HepG2 (cell line): ENCODE measurements around the gene RNU2-63P. TPM values are rescaled to one million over a fixed set of nuclear protein-coding genes. Genes with fewer than 3 reads are reported as not detected.

Experiments
- ATAD3A ChIP-seq: sonication (generic); formaldehyde crosslinking; IDR thresholded peaks from 2 replicates; pipeline ENCODE4 v1.4.0; 2020; ENCODE audit warnings: missing genetic modification reagents
- KDM2A ChIP-seq: sonication (generic); formaldehyde crosslinking; IDR thresholded peaks from 2 replicates; pipeline ENCODE4 v1.4.0; 2020; ENCODE audit warnings: low read depth, missing genetic modification reagents, borderline replicate concordance
- NFKBIZ ChIP-seq: IDR thresholded peaks from 2 replicates; pipeline ENCODE4 v1.6.1; 2018; ENCODE audit warnings: missing genetic modification reagents, missing compliant biosample characterization
- NR2C2 ChIP-seq: sonication (generic); formaldehyde crosslinking; IDR thresholded peaks from 2 replicates; pipeline ENCODE4 v1.4.0; 2020; ENCODE audit warnings: missing genetic modification reagents, mild to moderate bottlenecking, moderate library complexity, borderline replicate concordance
- NR2F6 ChIP-seq, 2 experiments: IDR thresholded peaks; 2 replicates each; pipeline ENCODE4 v1.6.1; 2016; ENCODE audit warnings: antibody characterized with exemption in 1 of 2, mild to moderate bottlenecking in 1 of 2
- PRPF4 ChIP-seq: fragments of 200-400 bp; formaldehyde crosslinking; IDR thresholded peaks from 2 replicates; pipeline ENCODE4 v1.6.1; 2016; ENCODE audit warnings: low read length, low read depth; ENCODE audit not compliant: poor library complexity, severe bottlenecking
- RXRA ChIP-seq: sonication (generic); formaldehyde crosslinking; IDR thresholded peaks from 2 replicates; pipeline ENCODE4 v1.5.1; 2020; ENCODE audit warnings: missing genetic modification reagents
- TBL1XR1 ChIP-seq: fragments of 150-350 bp; IDR thresholded peaks from 2 replicates; pipeline ENCODE4 v1.6.1; 2014; ENCODE audit warnings: borderline replicate concordance, low read length; ENCODE audit not compliant: partially characterized antibody
- TCF12 ChIP-seq, 2 experiments: fragments of 450-650 bp in 1 of 2; sonication (generic) in 1 of 2; formaldehyde crosslinking in 1 of 2; IDR thresholded peaks; 2 replicates each; pipeline versions ENCODE4 v1.6.1 to v1.8.0; 2017 to 2022; ENCODE audit warnings: antibody characterized with exemption in 1 of 2, mild to moderate bottlenecking in 1 of 2, missing genetic modification reagents in 1 of 2, moderate library complexity in 1 of 2
- THAP7 ChIP-seq: sonication (generic); formaldehyde crosslinking; IDR thresholded peaks from 2 replicates; pipeline ENCODE4 v1.8.1; 2023; ENCODE audit warnings: mild to moderate bottlenecking, missing genetic modification reagents
- ZNF232 ChIP-seq: sonication (generic); formaldehyde crosslinking; IDR thresholded peaks from 2 replicates; pipeline ENCODE4 v1.4.0; 2020; ENCODE audit warnings: missing genetic modification reagents, borderline replicate concordance
- ZNF3 ChIP-seq: IDR thresholded peaks from 2 replicates; pipeline ENCODE4 v1.7.0; 2017; ENCODE audit warnings: inconsistent platforms
- ZNF577 ChIP-seq: sonication (generic); formaldehyde crosslinking; IDR thresholded peaks from 2 replicates; pipeline ENCODE4 v1.4.0; 2020; ENCODE audit warnings: mild to moderate bottlenecking, low read depth, missing genetic modification reagents, borderline replicate concordance
- ZNF607 ChIP-seq: sonication (generic); formaldehyde crosslinking; IDR thresholded peaks from 2 replicates; pipeline ENCODE4 v1.5.1; 2020; ENCODE audit warnings: missing genetic modification reagents, mild to moderate bottlenecking, borderline replicate concordance
- polyA plus RNA-seq, 8 experiments: library from polyadenylated mRNA; depleted of rRNA in 3 of 8; stranded (reverse) in 7 of 8; unstranded in 1 of 8; fragments of >200 nt; fragmentation: Illumina TruSeq in 4 of 8; extraction: Trizol in 4 of 8; gene quantifications; 2 replicates each; pipeline versions ENCODE4 v1.2.1 to v1.2.3, GENCODE V29; 2011 to 2016; ENCODE audit warnings: low read depth in 4 of 8, missing spikeins in 1 of 8, mixed read lengths in 1 of 8; ENCODE audit not compliant: insufficient read depth in 1 of 8
- total RNA-seq, 5 experiments: library from RNA; depleted of rRNA; stranded (reverse); fragments of >200 nt; fragmentation: Illumina TruSeq; extraction: Trizol; gene quantifications; 2 replicates each; pipeline ENCODE4 v1.2.3, GENCODE V29; 2016; ENCODE audit warnings: low read depth in 1 of 5
- TF ChIP-seq, protein P1 (sequence below): sonication (generic); formaldehyde crosslinking; IDR thresholded peaks from 2 replicates; pipeline ENCODE4 v1.4.0; 2020; ENCODE audit warnings: missing genetic modification reagents
- TF ChIP-seq, protein P2 (sequence below): sonication (generic); formaldehyde crosslinking; IDR thresholded peaks from 2 replicates; pipeline ENCODE4 v1.8.0; 2022; ENCODE audit warnings: mild to moderate bottlenecking, missing genetic modification reagents, moderate library complexity
- TF ChIP-seq, protein P3 (sequence below): sonication (generic); formaldehyde crosslinking; IDR thresholded peaks from 2 replicates; pipeline ENCODE4 v1.4.0; 2020; ENCODE audit warnings: missing genetic modification reagents, mild to moderate bottlenecking, borderline replicate concordance

Gene RNU2-63P
- total and polyA plus RNA-seq, 2 of the 13 experiments (the other 11 are each of a cell fraction or from before 2014, with no cell fraction given), result 6.8 TPM; not detected in 1

GRCh38 chr2:88059979-88060906, 43.9 kb upstream of the RNU2-63P start (continued):
- TF ChIP-seq, protein P1, sequence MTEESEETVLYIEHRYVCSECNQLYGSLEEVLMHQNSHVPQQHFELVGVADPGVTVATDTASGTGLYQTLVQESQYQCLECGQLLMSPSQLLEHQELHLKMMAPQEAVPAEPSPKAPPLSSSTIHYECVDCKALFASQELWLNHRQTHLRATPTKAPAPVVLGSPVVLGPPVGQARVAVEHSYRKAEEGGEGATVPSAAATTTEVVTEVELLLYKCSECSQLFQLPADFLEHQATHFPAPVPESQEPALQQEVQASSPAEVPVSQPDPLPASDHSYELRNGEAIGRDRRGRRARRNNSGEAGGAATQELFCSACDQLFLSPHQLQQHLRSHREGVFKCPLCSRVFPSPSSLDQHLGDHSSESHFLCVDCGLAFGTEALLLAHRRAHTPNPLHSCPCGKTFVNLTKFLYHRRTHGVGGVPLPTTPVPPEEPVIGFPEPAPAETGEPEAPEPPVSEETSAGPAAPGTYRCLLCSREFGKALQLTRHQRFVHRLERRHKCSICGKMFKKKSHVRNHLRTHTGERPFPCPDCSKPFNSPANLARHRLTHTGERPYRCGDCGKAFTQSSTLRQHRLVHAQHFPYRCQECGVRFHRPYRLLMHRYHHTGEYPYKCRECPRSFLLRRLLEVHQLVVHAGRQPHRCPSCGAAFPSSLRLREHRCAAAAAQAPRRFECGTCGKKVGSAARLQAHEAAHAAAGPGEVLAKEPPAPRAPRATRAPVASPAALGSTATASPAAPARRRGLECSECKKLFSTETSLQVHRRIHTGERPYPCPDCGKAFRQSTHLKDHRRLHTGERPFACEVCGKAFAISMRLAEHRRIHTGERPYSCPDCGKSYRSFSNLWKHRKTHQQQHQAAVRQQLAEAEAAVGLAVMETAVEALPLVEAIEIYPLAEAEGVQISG (CRISPR knock-in tag), result no peak
- TF ChIP-seq RXRA, result no peak
- TF ChIP-seq, protein P2, sequence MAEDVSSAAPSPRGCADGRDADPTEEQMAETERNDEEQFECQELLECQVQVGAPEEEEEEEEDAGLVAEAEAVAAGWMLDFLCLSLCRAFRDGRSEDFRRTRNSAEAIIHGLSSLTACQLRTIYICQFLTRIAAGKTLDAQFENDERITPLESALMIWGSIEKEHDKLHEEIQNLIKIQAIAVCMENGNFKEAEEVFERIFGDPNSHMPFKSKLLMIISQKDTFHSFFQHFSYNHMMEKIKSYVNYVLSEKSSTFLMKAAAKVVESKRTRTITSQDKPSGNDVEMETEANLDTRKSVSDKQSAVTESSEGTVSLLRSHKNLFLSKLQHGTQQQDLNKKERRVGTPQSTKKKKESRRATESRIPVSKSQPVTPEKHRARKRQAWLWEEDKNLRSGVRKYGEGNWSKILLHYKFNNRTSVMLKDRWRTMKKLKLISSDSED (CRISPR knock-in tag), result no peak
- no peak for TF ChIP-seq ATAD3A (CRISPR knock-in tag)
- TF ChIP-seq ZNF577 (CRISPR knock-in tag), result no peak
- no peak for TF ChIP-seq THAP7
- TF ChIP-seq NR2C2 (CRISPR knock-in tag), result no peak
- no peak for TF ChIP-seq TCF12 (IDR thresholded peaks at IDR 0.05)
- no peak for TF ChIP-seq TCF12 (CRISPR knock-in tag; IDR thresholded peaks at IDR 0.05)
- TF ChIP-seq PRPF4, result no peak
- TF ChIP-seq ZNF3, result no peak
- TF ChIP-seq TBL1XR1, result no peak
- peak; percentile 71 for TF ChIP-seq NR2F6 (IDR thresholded peaks at IDR 0.05)
- TF ChIP-seq NR2F6 (CRISPR knock-in tag; IDR thresholded peaks at IDR 0.05), result peak; percentile 53
- no peak for TF ChIP-seq KDM2A (CRISPR knock-in tag)
- 0 out of 2 replicates have a peak, but pooled peaks have one; percentile 19 for TF ChIP-seq NFKBIZ
- no peak for TF ChIP-seq ZNF607 (CRISPR knock-in tag)
- TF ChIP-seq ZNF232 (CRISPR knock-in tag), result no peak
- TF ChIP-seq, protein P3, sequence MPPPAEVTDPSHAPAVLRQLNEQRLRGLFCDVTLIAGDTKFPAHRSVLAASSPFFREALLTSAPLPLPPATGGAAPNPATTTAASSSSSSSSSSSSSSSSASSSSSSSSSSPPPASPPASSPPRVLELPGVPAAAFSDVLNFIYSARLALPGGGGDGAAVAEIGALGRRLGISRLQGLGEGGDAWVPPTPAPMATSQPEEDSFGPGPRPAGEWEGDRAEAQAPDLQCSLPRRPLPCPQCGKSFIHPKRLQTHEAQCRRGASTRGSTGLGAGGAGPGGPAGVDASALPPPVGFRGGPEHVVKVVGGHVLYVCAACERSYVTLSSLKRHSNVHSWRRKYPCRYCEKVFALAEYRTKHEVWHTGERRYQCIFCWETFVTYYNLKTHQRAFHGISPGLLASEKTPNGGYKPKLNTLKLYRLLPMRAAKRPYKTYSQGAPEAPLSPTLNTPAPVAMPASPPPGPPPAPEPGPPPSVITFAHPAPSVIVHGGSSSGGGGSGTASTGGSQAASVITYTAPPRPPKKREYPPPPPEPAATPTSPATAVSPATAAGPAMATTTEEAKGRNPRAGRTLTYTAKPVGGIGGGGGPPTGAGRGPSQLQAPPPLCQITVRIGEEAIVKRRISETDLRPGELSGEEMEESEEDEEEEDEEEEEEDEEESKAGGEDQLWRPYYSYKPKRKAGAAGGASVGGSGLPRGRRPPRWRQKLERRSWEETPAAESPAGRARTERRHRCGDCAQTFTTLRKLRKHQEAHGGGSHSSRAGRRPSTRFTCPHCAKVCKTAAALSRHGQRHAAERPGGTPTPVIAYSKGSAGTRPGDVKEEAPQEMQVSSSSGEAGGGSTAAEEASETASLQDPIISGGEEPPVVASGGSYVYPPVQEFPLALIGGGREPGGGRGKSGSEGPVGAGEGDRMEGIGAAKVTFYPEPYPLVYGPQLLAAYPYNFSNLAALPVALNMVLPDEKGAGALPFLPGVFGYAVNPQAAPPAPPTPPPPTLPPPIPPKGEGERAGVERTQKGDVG (CRISPR knock-in tag), result no peak
